ENCODE results near the gene WASHC4. TPM values are rescaled to one million over a fixed set of nuclear protein-coding genes. Genes with fewer than 3 reads are reported as not detected.
"Not testable (repeated sequence)": the region's sequence is repeated elsewhere in the genome, so short reads cannot be mapped to it uniquely, and the experiment has no call there.

Gene WASHC4
- total RNA-seq, 2 experiments from 2014 or later, result 40.7 to 43.3 TPM

- Mint-ChIP-seq H3K4me1 (peaks cover 11% of the 10 kb centered on the region), H3K4me3 (no peak overlapping the region), H3K36me3 (ENCODE audit: low read depth) (peaks cover 1% of the 10 kb centered on the region), H3K9me3 (no peaks in the 10 kb centered on the region), H3K27ac (no peak overlapping the region), H3K27me3 (peaks cover 29% of the 10 kb centered on the region)
- POLR2A ChIA-PET, result no interaction called here
- CTCF ChIA-PET, result interaction anchor here (0.7 to 1.7 kb wide), 4 partner anchors 9 to 23 kb away, joined by 3 to 4 read pairs (median 4); no protein-coding TSS in a partner anchor
- no peak for DNase-seq
Measured at GRCh38 chr12:105083031-105083430, 24.5 kb upstream of the WASHC4 start.

GRCh38 chr12:105083551-105084105 is 23.9 kb upstream of the WASHC4 start:
- CTCF ChIA-PET, result interaction anchor here (0.7 to 1.7 kb wide), 4 partner anchors 9 to 17 kb away, joined by 3 to 4 read pairs (median 4); no protein-coding TSS in a partner anchor
- POLR2A ChIA-PET, result no interaction called here
- no peak for DNase-seq
- Mint-ChIP-seq H3K27me3 (peaks cover 29% of the 10 kb centered on the region), H3K27ac (no peak overlapping the region), H3K4me3 (peak overlapping the region; percentile 67), H3K9me3 (no peaks in the 10 kb centered on the region), H3K4me1 (peaks cover 11% of the 10 kb centered on the region), H3K36me3 (ENCODE audit: low read depth) (peaks cover 1% of the 10 kb centered on the region)

GRCh38 chr12:105084251-105085250 is 23.0 kb upstream of the WASHC4 start, which contains the start of gene ALDH1L2:
ALDH1L2 (minus strand) TSS chr12:105084458; CDS start chr12:105084436, 22 bp downstream.
- ChIA-PET CTCF (interaction anchor here (0.6 to 1.7 kb wide), 4 partner anchors 11 to 1253 kb away, joined by 3 to 4 read pairs (median 3); no protein-coding TSS in a partner anchor), POLR2A (no interaction called here)
- Mint-ChIP-seq H3K36me3 (ENCODE audit: low read depth) (peaks cover 1% of the 10 kb centered on the region), H3K4me1 (peaks cover 11% of the 10 kb centered on the region), H3K27ac (no peak within 1 kb of the TSS), H3K27me3 (peaks cover 29% of the 10 kb centered on the region), H3K9me3 (no peaks in the 10 kb centered on the region), H3K4me3 (peak within 1 kb of the TSS; percentile 67)
- peak; percentile 58 for DNase-seq

- H3K9me3 Mint-ChIP-seq, result no peaks in the 10 kb centered on the region
- ChIA-PET CTCF (interaction anchor here (0.5 to 1.4 kb wide), 3 partner anchors 12 to 1254 kb away, joined by 3 read pairs; no protein-coding TSS in a partner anchor), POLR2A (no interaction called here)
- H3K36me3 Mint-ChIP-seq (ENCODE audit: low read depth), result peaks cover 1% of the 10 kb centered on the region
- H3K4me1 Mint-ChIP-seq, result peaks cover 11% of the 10 kb centered on the region
- DNase-seq, result no peak
- H3K4me3 Mint-ChIP-seq, result peak overlapping the region; percentile 14
- H3K27ac Mint-ChIP-seq, result no peak overlapping the region
- peaks cover 27% of the 10 kb centered on the region for H3K27me3 Mint-ChIP-seq
Measured at GRCh38 chr12:105085501-105085900, 22.0 kb upstream of the WASHC4 start.

GRCh38 chr12:105089817-105090216 is 17.7 kb upstream of the WASHC4 start:
- ChIA-PET CTCF (interaction anchor here (1.2 kb wide), 1 partner anchor 13 kb away, joined by 4 read pairs; no protein-coding TSS in a partner anchor), POLR2A (no interaction called here)
- no peak overlapping the region for H3K27ac Mint-ChIP-seq
- H3K9me3 Mint-ChIP-seq, result peaks cover 7% of the 10 kb centered on the region
- peaks cover 3% of the 10 kb centered on the region for H3K36me3 Mint-ChIP-seq (ENCODE audit: low read depth)
- H3K4me1 Mint-ChIP-seq, result peaks cover 4% of the 10 kb centered on the region
- no peak overlapping the region for H3K4me3 Mint-ChIP-seq
- no peak for DNase-seq
- peaks cover 30% of the 10 kb centered on the region for H3K27me3 Mint-ChIP-seq

GRCh38 chr12:105090361-105090760 is 17.2 kb upstream of the WASHC4 start:
- ChIA-PET CTCF (interaction anchor here (0.6 to 1.2 kb wide), 2 partner anchors 12 to 194 kb away, joined by 3 to 4 read pairs; no protein-coding TSS in a partner anchor), POLR2A (no interaction called here)
- Mint-ChIP-seq H3K27ac (no peak overlapping the region), H3K4me3 (no peak overlapping the region), H3K27me3 (peaks cover 29% of the 10 kb centered on the region), H3K4me1 (peaks cover 3% of the 10 kb centered on the region), H3K9me3 (peaks cover 10% of the 10 kb centered on the region), H3K36me3 (ENCODE audit: low read depth) (peaks cover 3% of the 10 kb centered on the region)
- DNase-seq, result no peak

GRCh38 chr12:105091476-105092206 is 15.9 kb upstream of the WASHC4 start:
- POLR2A ChIA-PET, result no interaction called here

GRCh38 chr12:105092336-105092735 is 15.2 kb upstream of the WASHC4 start:
- CTCF ChIA-PET, result interaction anchor here (0.9 kb wide), 1 partner anchor 766 kb away, joined by 3 read pairs; no protein-coding TSS in a partner anchor
- peaks cover 18% of the 10 kb centered on the region for H3K9me3 Mint-ChIP-seq
- H3K4me1 Mint-ChIP-seq, result no peaks in the 10 kb centered on the region
- peaks cover 28% of the 10 kb centered on the region for H3K27me3 Mint-ChIP-seq
- H3K4me3 Mint-ChIP-seq, result no peak overlapping the region
- POLR2A ChIA-PET, result no interaction called here
- no peak overlapping the region for H3K27ac Mint-ChIP-seq
- peaks cover 2% of the 10 kb centered on the region for H3K36me3 Mint-ChIP-seq (ENCODE audit: low read depth)
- DNase-seq, result no peak

More at GRCh38 chr12:105091476-105092206, 15.9 kb upstream of the WASHC4 start:
- Mint-ChIP-seq H3K9me3 (peaks cover 17% of the 10 kb centered on the region), H3K27me3 (peaks cover 27% of the 10 kb centered on the region), H3K36me3 (ENCODE audit: low read depth) (peaks cover 2% of the 10 kb centered on the region), H3K27ac (no peak overlapping the region), H3K4me1 (no peaks in the 10 kb centered on the region), H3K4me3 (no peak overlapping the region)
- DNase-seq, result no peak
- CTCF ChIA-PET, result interaction anchor here (0.5 to 0.9 kb wide), 9 partner anchors 11 to 1016 kb away, joined by 3 to 5 read pairs (median 4); no protein-coding TSS in a partner anchor

- DNase-seq; H3K27ac Mint-ChIP-seq; POLR2A ChIA-PET; CTCF ChIA-PET; H3K36me3 Mint-ChIP-seq (ENCODE audit: low read depth); H3K4me3 Mint-ChIP-seq; H3K4me1 Mint-ChIP-seq: not testable (repeated sequence)
- peaks cover 24% of the 10 kb centered on the region for H3K9me3 Mint-ChIP-seq
- peaks cover 48% of the 10 kb centered on the region for H3K27me3 Mint-ChIP-seq
Measured at GRCh38 chr12:105095338-105095737, 12.2 kb upstream of the WASHC4 start.

GRCh38 chr12:105099356-105099755 is 8.2 kb upstream of the WASHC4 start:
- Mint-ChIP-seq H3K27me3 (peaks cover 49% of the 10 kb centered on the region), H3K27ac (no peak overlapping the region), H3K4me1 (no peaks in the 10 kb centered on the region), H3K4me3 (no peak overlapping the region), H3K9me3 (peaks cover 19% of the 10 kb centered on the region), H3K36me3 (ENCODE audit: low read depth) (no peaks in the 10 kb centered on the region)
- ChIA-PET CTCF (interaction anchor here (0.6 kb wide), 1 partner anchor 407 kb away, joined by 3 read pairs; no protein-coding TSS in a partner anchor), POLR2A (no interaction called here)
- DNase-seq, result no peak

GRCh38 chr12:105100207-105100985 is 7.1 kb upstream of the WASHC4 start:
- DNase-seq, result no peak
- Mint-ChIP-seq H3K4me3 (no peak overlapping the region), H3K4me1 (no peaks in the 10 kb centered on the region), H3K36me3 (ENCODE audit: low read depth) (no peaks in the 10 kb centered on the region), H3K9me3 (peaks cover 19% of the 10 kb centered on the region), H3K27me3 (peaks cover 56% of the 10 kb centered on the region), H3K27ac (no peak overlapping the region)
- ChIA-PET CTCF (interaction anchor here (0.6 kb wide), 1 partner anchor 408 kb away, joined by 3 read pairs; no protein-coding TSS in a partner anchor), POLR2A (no interaction called here)

GRCh38 chr12:105100998-105101397 is 6.5 kb upstream of the WASHC4 start:
- no peaks in the 10 kb centered on the region for H3K4me1 Mint-ChIP-seq
- ChIA-PET POLR2A (no interaction called here), CTCF (no interaction called here)
- no peak overlapping the region for H3K4me3 Mint-ChIP-seq
- H3K9me3 Mint-ChIP-seq, result peaks cover 16% of the 10 kb centered on the region
- H3K27me3 Mint-ChIP-seq, result peaks cover 56% of the 10 kb centered on the region
- DNase-seq, result no peak
- no peaks in the 10 kb centered on the region for H3K36me3 Mint-ChIP-seq (ENCODE audit: low read depth)
- H3K27ac Mint-ChIP-seq, result no peak overlapping the region
